Peyer's patch (tissue), 4 donors: Measurements from ENCODE around the gene AOPEP. TPM values are rescaled to one million over a fixed set of nuclear protein-coding genes. Genes with fewer than 3 reads are reported as not detected.

ENCODE experiments used
- DNase-seq, 3 donors: peaks; one replicate each; pipeline ENCODE4 v3.0.0-alpha.2; 2017 to 2019
- H3K27ac ChIP-seq, 4 donors: fragments of 200-600 bp; sonication (generic); one replicate each; pipeline ENCODE4 v1.5.1; 2016 to 2019
- H3K27me3 ChIP-seq, 2 donors: fragments of 200-600 bp; sonication (generic); one replicate each; pipeline ENCODE4 v1.5.1; 2019
- H3K36me3 ChIP-seq, 3 donors: fragments of 200-600 bp; sonication (generic); one replicate each; pipeline ENCODE4 v1.5.1; 2016 to 2019
- H3K4me1 ChIP-seq, 4 donors: fragments of 200-600 bp; sonication (generic); one replicate each; pipeline ENCODE4 v1.5.1; 2016 to 2019
- H3K4me3 ChIP-seq, 4 donors: fragments of 200-600 bp; sonication (generic); 1 replicate in 3 of 4; 2 replicates in 1 of 4; pipeline ENCODE4 v1.5.1; 2016 to 2019; ENCODE audit warnings: mild to moderate bottlenecking in 1 of 4
- H3K9me3 ChIP-seq, 4 donors: fragments of 200-600 bp; sonication (generic); one replicate each; pipeline ENCODE4 v1.5.1; 2016 to 2019; ENCODE audit warnings: mild to moderate bottlenecking in 1 of 4
- CTCF ChIP-seq, 6 experiments: fragments of 450-650 bp in 4 of 6; fragments of 200-600 bp in 2 of 6; sonication (generic) in 1 of 6; IDR thresholded peaks; one replicate each; pipeline ENCODE4 v1.5.1; 2017 to 2019; ENCODE audit warnings: antibody characterized with exemption in 6 of 6, mild to moderate bottlenecking in 3 of 6, moderate library complexity in 1 of 6
- POLR2A ChIP-seq, 2 donors: fragments of 450-650 bp; IDR thresholded peaks; one replicate each; pipeline ENCODE4 v1.5.1; 2017; ENCODE audit warnings: antibody characterized with exemption in 2 of 2, mild to moderate bottlenecking in 2 of 2, moderate library complexity in 2 of 2
- total RNA-seq, 4 donors: library from RNA; depleted of rRNA; stranded (reverse); fragments of >200 nt; gene quantifications; one replicate each; pipeline ENCODE4 v1.1.0, GENCODE V29; 2016

Gene AOPEP
- total RNA-seq, 4 donors from 2014 or later, result 83.5 to 272 (median 117) TPM

GRCh38 chr9:94779031-94779430, 52.5 kb downstream of the AOPEP start:
- H3K27ac ChIP-seq, result no peak overlapping the region
- no peak for DNase-seq
- no peaks in the 10 kb centered on the region for H3K27me3 ChIP-seq
- H3K9me3 ChIP-seq, result no peaks in the 10 kb centered on the region
- TF ChIP-seq POLR2A (IDR thresholded peaks at IDR 0.05) (no peak), CTCF (IDR thresholded peaks at IDR 0.05) (no peak)
- H3K4me3 ChIP-seq, result no peak overlapping the region
- H3K36me3 ChIP-seq, result no peaks in the 10 kb centered on the region
- H3K4me1 ChIP-seq, result no peaks in the 10 kb centered on the region

- H3K4me1 ChIP-seq, result no peaks in the 10 kb centered on the region
- no peaks in the 10 kb centered on the region for H3K9me3 ChIP-seq
- no peak for DNase-seq
- no peaks in the 10 kb centered on the region for H3K36me3 ChIP-seq
- no peak overlapping the region for H3K27ac ChIP-seq
- TF ChIP-seq POLR2A (IDR thresholded peaks at IDR 0.05) (no peak), CTCF (IDR thresholded peaks at IDR 0.05) (no peak)
- H3K4me3 ChIP-seq, result no peak overlapping the region
- H3K27me3 ChIP-seq, result no peaks in the 10 kb centered on the region
Measured at GRCh38 chr9:94779693-94780290, 53.3 kb downstream of the AOPEP start.

- no peak overlapping the region for H3K27ac ChIP-seq
- H3K4me1 ChIP-seq, result no peaks in the 10 kb centered on the region
- DNase-seq, result no peak
- no peaks in the 10 kb centered on the region for H3K9me3 ChIP-seq
- no peaks in the 10 kb centered on the region for H3K27me3 ChIP-seq
- no peaks in the 10 kb centered on the region for H3K36me3 ChIP-seq
- H3K4me3 ChIP-seq, result no peak overlapping the region
- TF ChIP-seq POLR2A (IDR thresholded peaks at IDR 0.05) (no peak), CTCF (IDR thresholded peaks at IDR 0.05) (no peak)
Measured at GRCh38 chr9:94780516-94780950, 54.0 kb downstream of the AOPEP start.

GRCh38 chr9:94782355-94783101, 56.0 kb downstream of the AOPEP start:
- Histone ChIP-seq H3K4me1 (no peaks in the 10 kb centered on the region), H3K27me3 (no peaks in the 10 kb centered on the region), H3K27ac (peak overlapping the region in 1 of 4 donors; percentile 35), H3K36me3 (no peaks in the 10 kb centered on the region), H3K9me3 (no peaks in the 10 kb centered on the region), H3K4me3 (no peak overlapping the region)
- DNase-seq, result no peak
- no peak for TF ChIP-seq CTCF (IDR thresholded peaks at IDR 0.05)
- no peak for TF ChIP-seq POLR2A (IDR thresholded peaks at IDR 0.05)

GRCh38 chr9:94783102-94783682, 56.7 kb downstream of the AOPEP start:
- Histone ChIP-seq H3K36me3 (no peaks in the 10 kb centered on the region), H3K4me1 (no peaks in the 10 kb centered on the region), H3K27ac (peak overlapping the region in 1 of 4 donors; percentile 35), H3K9me3 (no peaks in the 10 kb centered on the region), H3K27me3 (no peaks in the 10 kb centered on the region), H3K4me3 (no peak overlapping the region)
- DNase-seq, result peak; percentile 34 to 86 (median 54)
- TF ChIP-seq CTCF (IDR thresholded peaks at IDR 0.05) (peak in 5 of 6 experiments; percentile 17 to 78 (median 76)), POLR2A (IDR thresholded peaks at IDR 0.05) (no peak)
